Mucosa of stomach (tissue), 1 donor: ENCODE data around the gene CHRND.

Source experiments
- H3K27me3 ChIP-seq: one replicate; pipeline ENCODE4 v1.7.0; 2013; ENCODE audit warnings: mild to moderate bottlenecking, low read length; ENCODE audit not compliant: control insufficient read depth, insufficient read depth
- H3K36me3 ChIP-seq: one replicate; pipeline ENCODE4 v1.7.0; 2013; ENCODE audit warnings: low read length; ENCODE audit not compliant: control insufficient read depth, insufficient read depth
- H3K4me1 ChIP-seq: one replicate; pipeline ENCODE4 v1.7.0; 2013; ENCODE audit warnings: mild to moderate bottlenecking, low read length; ENCODE audit not compliant: control insufficient read depth, insufficient read depth
- H3K4me3 ChIP-seq: one replicate; pipeline ENCODE4 v1.7.0; 2013; ENCODE audit warnings: low read length
- H3K9ac ChIP-seq: one replicate; pipeline ENCODE4 v1.7.0; 2013; ENCODE audit warnings: mild to moderate bottlenecking, low read length, moderate library complexity
- H3K9me3 ChIP-seq: one replicate; pipeline ENCODE4 v1.7.0; 2013; ENCODE audit warnings: mild to moderate bottlenecking, low read length, moderate library complexity; ENCODE audit not compliant: control insufficient read depth
- donor health status: Pancreatic carcinoma.

CHRND gene

GRCh38 chr2:232543928-232544631 is 18.1 kb downstream of the CHRND start:
- Histone ChIP-seq H3K4me3 (no peak overlapping the region), H3K27me3 (peaks cover 9% of the 10 kb centered on the region), H3K9ac (no peak overlapping the region), H3K36me3 (no peaks in the 10 kb centered on the region), H3K9me3 (no peaks in the 10 kb centered on the region), H3K4me1 (no peaks in the 10 kb centered on the region)

- Histone ChIP-seq H3K4me3 (no peak overlapping the region), H3K36me3 (no peaks in the 10 kb centered on the region), H3K9me3 (no peaks in the 10 kb centered on the region), H3K9ac (no peak overlapping the region), H3K27me3 (peaks cover 4% of the 10 kb centered on the region), H3K4me1 (no peaks in the 10 kb centered on the region)
Observed at GRCh38 chr2:232544674-232545073, 18.7 kb downstream of the CHRND start.

- Histone ChIP-seq H3K4me3 (no peak overlapping the region), H3K36me3 (no peaks in the 10 kb centered on the region), H3K4me1 (no peaks in the 10 kb centered on the region), H3K27me3 (no peaks in the 10 kb centered on the region), H3K9ac (no peak overlapping the region), H3K9me3 (no peaks in the 10 kb centered on the region)
Observed at GRCh38 chr2:232545511-232546375, 19.8 kb downstream of the CHRND start.

GRCh38 chr2:232547991-232548390 is 22.0 kb downstream of the CHRND start:
- Histone ChIP-seq H3K4me3 (no peak overlapping the region), H3K9me3 (no peaks in the 10 kb centered on the region), H3K27me3 (no peaks in the 10 kb centered on the region), H3K4me1 (peaks cover 7% of the 10 kb centered on the region), H3K36me3 (no peaks in the 10 kb centered on the region), H3K9ac (no peak overlapping the region)

GRCh38 chr2:232549655-232550353 is 23.8 kb downstream of the CHRND start:
- Histone ChIP-seq H3K27me3 (no peaks in the 10 kb centered on the region), H3K36me3 (no peaks in the 10 kb centered on the region), H3K4me3 (peak overlapping the region; percentile 39), H3K4me1 (peaks cover 15% of the 10 kb centered on the region), H3K9me3 (no peaks in the 10 kb centered on the region), H3K9ac (peak overlapping the region; percentile 84)

GRCh38 chr2:232550354-232551249 is 24.6 kb downstream of the CHRND start, which contains the start of the genes EIF4E2 and TIGD1:
Gene EIF4E2, plus strand, starts transcription at chr2:232550689. Its CDS starts 36 bp downstream, at chr2:232550725.
Gene TIGD1, minus strand, starts transcription at chr2:232550557. Its CDS starts 675 bp downstream, at chr2:232549882.
- no peaks in the 10 kb centered on the region for H3K9me3 ChIP-seq
- peak within 1 kb of the TSS; percentile 84 for H3K9ac ChIP-seq
- no peaks in the 10 kb centered on the region for H3K36me3 ChIP-seq
- peak within 1 kb of the TSS; percentile 39 for H3K4me3 ChIP-seq
- H3K27me3 ChIP-seq: no peaks in the 10 kb centered on the region
- H3K4me1 ChIP-seq: peaks cover 15% of the 10 kb centered on the region

GRCh38 chr2:232551250-232551638 is 25.3 kb downstream of the CHRND start:
- Histone ChIP-seq H3K27me3 (no peaks in the 10 kb centered on the region), H3K4me3 (peak overlapping the region; percentile 39), H3K4me1 (peaks cover 15% of the 10 kb centered on the region), H3K36me3 (no peaks in the 10 kb centered on the region), H3K9ac (peak overlapping the region; percentile 84), H3K9me3 (no peaks in the 10 kb centered on the region)

GRCh38 chr2:232551776-232552175 is 25.8 kb downstream of the CHRND start:
- H3K27me3 ChIP-seq: no peaks in the 10 kb centered on the region
- H3K9ac ChIP-seq: peak overlapping the region; percentile 84
- H3K4me1 ChIP-seq: peaks cover 15% of the 10 kb centered on the region
- H3K4me3 ChIP-seq: peak overlapping the region; percentile 39
- H3K9me3 ChIP-seq: no peaks in the 10 kb centered on the region
- no peaks in the 10 kb centered on the region for H3K36me3 ChIP-seq

- Histone ChIP-seq H3K27me3 (no peaks in the 10 kb centered on the region), H3K9ac (no peak overlapping the region), H3K4me3 (no peak overlapping the region), H3K4me1 (peaks cover 14% of the 10 kb centered on the region), H3K36me3 (no peaks in the 10 kb centered on the region), H3K9me3 (no peaks in the 10 kb centered on the region)
Observed at GRCh38 chr2:232556426-232556825, 30.5 kb downstream of the CHRND start.

- Histone ChIP-seq H3K4me3 (no peak overlapping the region), H3K9me3 (no peaks in the 10 kb centered on the region), H3K36me3 (peaks cover 9% of the 10 kb centered on the region), H3K4me1 (no peaks in the 10 kb centered on the region), H3K27me3 (no peaks in the 10 kb centered on the region), H3K9ac (no peak overlapping the region)
Observed at GRCh38 chr2:232562515-232563151, 36.7 kb downstream of the CHRND start.

- Histone ChIP-seq H3K9me3 (no peaks in the 10 kb centered on the region), H3K36me3 (peaks cover 9% of the 10 kb centered on the region), H3K9ac (no peak overlapping the region), H3K4me1 (peaks cover 4% of the 10 kb centered on the region), H3K4me3 (no peak overlapping the region), H3K27me3 (no peaks in the 10 kb centered on the region)
Observed at GRCh38 chr2:232563580-232563979, 37.6 kb downstream of the CHRND start.
